ENCODE data around the gene NPHP4. TPM values are rescaled to one million over a fixed set of nuclear protein-coding genes. Genes with fewer than 3 reads are reported as not detected.

The NPHP4 gene
- total RNA-seq, 4 donors from 2014 or later: 1.1 to 10.4 (median 1.8) TPM

GRCh38 chr1:5885471-5886139, 106.6 kb downstream of the NPHP4 start:
- Histone ChIP-seq H3K4me1 (no peaks in the 10 kb centered on the region), H3K27ac (no peak overlapping the region), H3K4me3 (no peak overlapping the region), H3K27me3 (no peaks in the 10 kb centered on the region), H3K9me3 (no peaks in the 10 kb centered on the region), H3K36me3 (no peaks in the 10 kb centered on the region)
- in situ Hi-C loops (cut with MboI; ENCODE audit: low sequenced_read_pairs in 4 of 4) (no loop called here), intact Hi-C loops (cut with DNase I; ENCODE audit: low total_unique reads) (no loop called here)
- DNase-seq (no peak), ATAC-seq (no peak)
- TF ChIP-seq CTCF (IDR thresholded peaks at IDR 0.05 in 4 of 5, conservative IDR thresholded peaks at IDR 0.05 in 1 of 5) (no peak), POLR2A (IDR thresholded peaks at IDR 0.05) (no peak)

GRCh38 chr1:5884110-5884509, 108.1 kb downstream of the NPHP4 start:
- TF ChIP-seq POLR2A (IDR thresholded peaks at IDR 0.05): no peak
- no peak for TF ChIP-seq CTCF (IDR thresholded peaks at IDR 0.05 in 4 of 5, conservative IDR thresholded peaks at IDR 0.05 in 1 of 5)
- Histone ChIP-seq H3K9me3 (no peaks in the 10 kb centered on the region), H3K27me3 (no peaks in the 10 kb centered on the region), H3K4me1 (no peaks in the 10 kb centered on the region), H3K4me3 (no peak overlapping the region), H3K27ac (no peak overlapping the region), H3K36me3 (peaks cover 0 to 4% of the 10 kb centered on the region in 2 donors)
- ATAC-seq (no peak), DNase-seq (no peak)
- in situ Hi-C loops (cut with MboI; ENCODE audit: low sequenced_read_pairs in 4 of 4) (no loop called here), intact Hi-C loops (cut with DNase I; ENCODE audit: low total_unique reads) (no loop called here)

GRCh38 chr1:5883129-5884048, 108.8 kb downstream of the NPHP4 start:
- no peak for ATAC-seq
- Histone ChIP-seq H3K27me3 (no peaks in the 10 kb centered on the region), H3K4me3 (no peak overlapping the region), H3K36me3 (peaks cover 0 to 5% of the 10 kb centered on the region in 2 donors), H3K9me3 (no peaks in the 10 kb centered on the region), H3K27ac (no peak overlapping the region), H3K4me1 (no peaks in the 10 kb centered on the region)
- DNase-seq: no peak
- no peak for TF ChIP-seq POLR2A (IDR thresholded peaks at IDR 0.05)
- TF ChIP-seq CTCF (IDR thresholded peaks at IDR 0.05 in 4 of 5, conservative IDR thresholded peaks at IDR 0.05 in 1 of 5): no peak
- intact Hi-C loops (cut with DNase I; ENCODE audit: low total_unique reads): no loop called here
- in situ Hi-C loops (cut with MboI; ENCODE audit: low sequenced_read_pairs in 4 of 4): no loop called here

GRCh38 chr1:5882367-5883128, 109.7 kb downstream of the NPHP4 start:
- TF ChIP-seq CTCF (IDR thresholded peaks at IDR 0.05 in 4 of 5, conservative IDR thresholded peaks at IDR 0.05 in 1 of 5): no peak
- no peak for DNase-seq
- intact Hi-C loops (cut with DNase I; ENCODE audit: low total_unique reads): no loop called here
- no peak for ATAC-seq
- Histone ChIP-seq H3K36me3 (peaks cover 0 to 5% of the 10 kb centered on the region in 2 donors), H3K27me3 (no peaks in the 10 kb centered on the region), H3K9me3 (no peaks in the 10 kb centered on the region), H3K4me1 (no peaks in the 10 kb centered on the region), H3K4me3 (no peak overlapping the region), H3K27ac (no peak overlapping the region)
- in situ Hi-C loops (cut with MboI; ENCODE audit: low sequenced_read_pairs in 4 of 4): no loop called here
